Coronary artery (tissue), 2 donors: ENCODE results near the gene NPHP4.

Source experiments
- DNase-seq: peaks from one replicate; pipeline ENCODE4 v3.0.0-alpha.2; 2017; ENCODE audit warnings: low spot score
- H3K27ac ChIP-seq, 2 donors: fragments of 200-600 bp; sonication (generic); one replicate each; pipeline ENCODE4 v1.5.1; 2016 to 2019
- H3K4me3 ChIP-seq: fragments of 200-600 bp; sonication (generic); 2 replicates; pipeline ENCODE4 v1.5.1; 2016; ENCODE audit warnings: mild to moderate bottlenecking, moderate library complexity
- CTCF ChIP-seq: fragments of 200-600 bp; sonication (generic); IDR thresholded peaks from one replicate; pipeline ENCODE4 v1.5.1; 2019; ENCODE audit warnings: antibody characterized with exemption

Gene NPHP4

GRCh38 chr1:5864256-5864655, 128.0 kb downstream of the NPHP4 start:
- no peak for TF ChIP-seq CTCF
- DNase-seq, result no peak
- H3K4me3 ChIP-seq, result no peak overlapping the region
- H3K27ac ChIP-seq, result no peak overlapping the region

- Histone ChIP-seq H3K27ac (no peak overlapping the region), H3K4me3 (no peak overlapping the region)
- DNase-seq, result no peak
- no peak for TF ChIP-seq CTCF
Observed at GRCh38 chr1:5863238-5863637, 129.0 kb downstream of the NPHP4 start.

GRCh38 chr1:5861871-5862825, 130.1 kb downstream of the NPHP4 start:
- DNase-seq, result no peak
- no peak for TF ChIP-seq CTCF
- Histone ChIP-seq H3K4me3 (no peak overlapping the region), H3K27ac (no peak overlapping the region)

GRCh38 chr1:5860277-5860676, 131.9 kb downstream of the NPHP4 start:
- H3K27ac ChIP-seq, result no peak overlapping the region
- no peak overlapping the region for H3K4me3 ChIP-seq
- TF ChIP-seq CTCF, result no peak
- DNase-seq, result no peak

GRCh38 chr1:5859766-5860165, 132.5 kb downstream of the NPHP4 start:
- no peak for TF ChIP-seq CTCF
- DNase-seq, result no peak
- H3K27ac ChIP-seq, result no peak overlapping the region

GRCh38 chr1:5858844-5859407, 133.3 kb downstream of the NPHP4 start:
- Histone ChIP-seq H3K27ac (no peak overlapping the region), H3K4me3 (no peak overlapping the region)
- no peak for TF ChIP-seq CTCF
- DNase-seq, result no peak

More at GRCh38 chr1:5859766-5860165, 132.5 kb downstream of the NPHP4 start:
- H3K4me3 ChIP-seq, result no peak overlapping the region

- Histone ChIP-seq H3K4me3 (no peak overlapping the region), H3K27ac (no peak overlapping the region)
- no peak for TF ChIP-seq CTCF
- DNase-seq, result no peak
Observed at GRCh38 chr1:5858246-5858645, 134.0 kb downstream of the NPHP4 start.
